GM19043 (cell line): ENCODE measurements around the gene KCNS3.

Source experiments
- ATAC-seq: cut with Tn5 transposase; IDR thresholded peaks from one replicate; pipeline ENCODE4 v1.9.1; 2021; ENCODE audit warnings: low read depth; ENCODE audit not compliant: unreplicated experiment

The KCNS3 gene

GRCh38 chr2:17878281-17879136, at the start of gene KCNS3:
Gene KCNS3, plus strand, starts transcription at chr2:17878667. Its CDS starts 52,342 bp downstream, at chr2:17931009.
- ATAC-seq = peak; percentile 70

GRCh38 chr2:17830053-17831034, 48.1 kb upstream of the KCNS3 start:
- peak; percentile 86 for ATAC-seq

- no peak for ATAC-seq
Observed at GRCh38 chr2:17835516-17835915, 43.0 kb upstream of the KCNS3 start.

- ATAC-seq = no peak
Observed at GRCh38 chr2:17839959-17840358, 38.5 kb upstream of the KCNS3 start.

- ATAC-seq = no peak
Observed at GRCh38 chr2:17843457-17843856, 35.0 kb upstream of the KCNS3 start.

- ATAC-seq = no peak
Observed at GRCh38 chr2:17845806-17846205, 32.7 kb upstream of the KCNS3 start.

- no peak for ATAC-seq
Observed at GRCh38 chr2:17846676-17847075, 31.8 kb upstream of the KCNS3 start.

GRCh38 chr2:17847236-17847635, 31.2 kb upstream of the KCNS3 start:
- no peak for ATAC-seq

- no peak for ATAC-seq
Observed at GRCh38 chr2:17849275-17849674, 29.2 kb upstream of the KCNS3 start.

- no peak for ATAC-seq
Observed at GRCh38 chr2:17850151-17850550, 28.3 kb upstream of the KCNS3 start.

GRCh38 chr2:17851731-17852585, 26.5 kb upstream of the KCNS3 start:
- ATAC-seq = peak; percentile 85

- no peak for ATAC-seq
Observed at GRCh38 chr2:17853799-17854198, 24.7 kb upstream of the KCNS3 start.

- no peak for ATAC-seq
Observed at GRCh38 chr2:17857021-17857420, 21.4 kb upstream of the KCNS3 start.

- no peak for ATAC-seq
Observed at GRCh38 chr2:17858064-17858463, 20.4 kb upstream of the KCNS3 start.

- no peak for ATAC-seq
Observed at GRCh38 chr2:17863539-17863938, 14.9 kb upstream of the KCNS3 start.

- no peak for ATAC-seq
Observed at GRCh38 chr2:17864676-17865075, 13.8 kb upstream of the KCNS3 start.

- no peak for ATAC-seq
Observed at GRCh38 chr2:17867133-17867532, 11.3 kb upstream of the KCNS3 start.

GRCh38 chr2:17869128-17869527, 9.3 kb upstream of the KCNS3 start:
- no peak for ATAC-seq

GRCh38 chr2:17871639-17872038, 6.8 kb upstream of the KCNS3 start:
- ATAC-seq = no peak

GRCh38 chr2:17873021-17873420, 5.4 kb upstream of the KCNS3 start:
- ATAC-seq = no peak
